ENCODE measurements around the gene RNASE12.

DNA sequence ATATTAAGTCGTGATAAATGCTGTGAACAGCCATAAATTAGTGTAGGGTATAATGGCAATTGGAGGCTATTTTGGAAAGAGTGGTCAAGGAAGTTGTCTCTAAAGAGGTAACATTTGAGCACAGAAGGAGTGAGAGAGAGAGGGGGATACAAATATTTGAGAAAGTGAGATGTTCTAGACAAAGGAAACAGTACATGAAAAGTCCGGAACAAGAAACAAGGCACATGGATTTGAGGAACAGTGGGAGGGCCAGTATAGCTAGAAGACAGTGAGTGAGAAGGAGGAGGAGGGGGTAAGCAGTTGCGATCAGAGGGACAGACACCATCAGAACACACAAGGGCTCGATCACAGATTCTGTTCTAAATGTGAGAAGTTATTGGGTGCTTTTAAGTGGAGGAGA, 20.1 kb upstream of the RNASE12 start:
- TF ChIP-seq POLR2A (IDR thresholded peaks at IDR 0.05; ENCODE audit: low read depth, low read length) (no peak), TAF1 (IDR thresholded peaks at IDR 0.05; ENCODE audit: low read depth, low read length) (no peak), SPI1 (IDR thresholded peaks at IDR 0.05; ENCODE audit: low read depth, low read length) (no peak), POLR2AphosphoS5 (IDR thresholded peaks at IDR 0.05; ENCODE audit: low read depth, low read length) (no peak), POU2F2 (IDR thresholded peaks at IDR 0.05; ENCODE audit: low read depth, low read length) (no peak), PAX5 (IDR thresholded peaks at IDR 0.05; ENCODE audit: insufficient read depth, low read length, severe bottlenecking) (no peak)
